AG04450 (cell line): ENCODE measurements around the gene LMBR1L. TPM values are rescaled to one million over a fixed set of nuclear protein-coding genes. Genes with fewer than 3 reads are reported as not detected.

Source experiments
- CTCF ChIA-PET: fragments of 300-600, 350-600 bp; formaldehyde crosslinking; extraction: SDS; loops from one replicate; lab custom pipeline; 2022; ENCODE audit warnings: antibody characterized with exemption, inconsistent platforms; lab: Charles Lee
- POLR2A ChIA-PET: fragments of 350-600 bp; formaldehyde crosslinking; extraction: SDS; loops from one replicate; lab custom pipeline; 2021; ENCODE audit warnings: antibody characterized with exemption, inconsistent platforms; lab: Yijun Ruan, JAX
- DNase-seq: peaks from one replicate; pipeline ENCODE4 v3.0.0-alpha.2; 2011; ENCODE audit warnings: low read depth, low spot score
- H3K27ac ChIP-seq: one replicate; pipeline ENCODE4 v1.5.1; 2012; ENCODE audit warnings: low read depth, low read length, control low read depth
- H3K27me3 ChIP-seq: one replicate; pipeline ENCODE4 v1.6.0; 2012; ENCODE audit warnings: low read length; ENCODE audit not compliant: control insufficient read depth, insufficient read depth
- H3K4me3 ChIP-seq: 2 replicates; pipeline ENCODE4 v1.5.1; 2011; ENCODE audit warnings: mild to moderate bottlenecking, low read depth, low read length, control low read depth
- H3K9me3 ChIP-seq: 2 replicates; pipeline ENCODE4 v1.5.1; 2012; ENCODE audit warnings: low read length; ENCODE audit not compliant: control insufficient read depth, insufficient read depth
- polyA plus RNA-seq: library from polyadenylated mRNA; depleted of rRNA; stranded (reverse); fragments of >200 nt; gene quantifications from 2 replicates; pipeline ENCODE4 v1.2.3, GENCODE V29; 2011
- TF ChIP-seq, protein P1 (sequence below): IDR thresholded peaks from 2 replicates; pipeline ENCODE4 v1.5.1; 2011; ENCODE audit warnings: low read depth, low read length, control low read depth, inconsistent platforms

Gene LMBR1L
- polyA plus RNA-seq, 1 experiment: 34.1 TPM

DNA sequence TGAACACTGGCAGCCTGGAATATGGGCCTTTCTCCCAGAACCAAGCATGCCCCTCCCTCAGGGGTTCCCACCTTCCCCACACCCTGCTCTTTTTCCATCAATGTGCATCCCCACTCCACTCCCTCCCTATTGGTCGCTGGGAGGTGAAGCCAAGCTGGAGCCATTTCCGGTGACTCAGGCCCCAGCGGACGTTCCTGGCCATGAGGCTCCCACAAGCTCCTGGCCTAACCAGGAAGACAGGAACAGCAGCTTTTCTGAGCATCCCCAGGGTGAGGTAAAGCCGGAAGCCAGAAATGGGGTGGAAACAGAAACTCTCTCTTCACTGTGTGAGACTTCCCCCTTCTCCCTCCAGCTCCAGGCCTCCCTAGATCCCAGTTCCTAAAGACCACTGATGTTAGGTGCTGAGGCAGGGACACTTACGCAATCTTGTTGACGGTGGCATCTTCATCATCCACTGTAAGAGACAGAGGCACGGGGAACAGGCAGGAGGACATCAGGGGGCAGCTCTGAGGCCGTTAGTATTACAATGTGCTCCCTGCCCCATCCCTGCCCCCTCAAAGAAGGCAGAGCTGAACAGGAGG is 5.1 kb downstream of the LMBR1L start:
- Histone ChIP-seq H3K27me3 (no peaks in the 10 kb centered on the region), H3K4me3 (no peak overlapping the region), H3K27ac (no peak overlapping the region), H3K9me3 (no peaks in the 10 kb centered on the region; the same call in 1 of the 2 replicates)
- TF ChIP-seq, protein P1, sequence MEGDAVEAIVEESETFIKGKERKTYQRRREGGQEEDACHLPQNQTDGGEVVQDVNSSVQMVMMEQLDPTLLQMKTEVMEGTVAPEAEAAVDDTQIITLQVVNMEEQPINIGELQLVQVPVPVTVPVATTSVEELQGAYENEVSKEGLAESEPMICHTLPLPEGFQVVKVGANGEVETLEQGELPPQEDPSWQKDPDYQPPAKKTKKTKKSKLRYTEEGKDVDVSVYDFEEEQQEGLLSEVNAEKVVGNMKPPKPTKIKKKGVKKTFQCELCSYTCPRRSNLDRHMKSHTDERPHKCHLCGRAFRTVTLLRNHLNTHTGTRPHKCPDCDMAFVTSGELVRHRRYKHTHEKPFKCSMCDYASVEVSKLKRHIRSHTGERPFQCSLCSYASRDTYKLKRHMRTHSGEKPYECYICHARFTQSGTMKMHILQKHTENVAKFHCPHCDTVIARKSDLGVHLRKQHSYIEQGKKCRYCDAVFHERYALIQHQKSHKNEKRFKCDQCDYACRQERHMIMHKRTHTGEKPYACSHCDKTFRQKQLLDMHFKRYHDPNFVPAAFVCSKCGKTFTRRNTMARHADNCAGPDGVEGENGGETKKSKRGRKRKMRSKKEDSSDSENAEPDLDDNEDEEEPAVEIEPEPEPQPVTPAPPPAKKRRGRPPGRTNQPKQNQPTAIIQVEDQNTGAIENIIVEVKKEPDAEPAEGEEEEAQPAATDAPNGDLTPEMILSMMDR: no peak
- CTCF ChIA-PET: interaction anchor here (0.8 to 12.2 kb wide), 5 partner anchors 9 to 42 kb away, joined by 3 to 125 read pairs (median 5); no protein-coding TSS in a partner anchor
- DNase-seq: no peak
- POLR2A ChIA-PET: interaction anchor here (0.6 to 0.7 kb wide), 2 partner anchors 57 to 128 kb away, joined by 3 to 4 read pairs; no protein-coding TSS in a partner anchor

DNA sequence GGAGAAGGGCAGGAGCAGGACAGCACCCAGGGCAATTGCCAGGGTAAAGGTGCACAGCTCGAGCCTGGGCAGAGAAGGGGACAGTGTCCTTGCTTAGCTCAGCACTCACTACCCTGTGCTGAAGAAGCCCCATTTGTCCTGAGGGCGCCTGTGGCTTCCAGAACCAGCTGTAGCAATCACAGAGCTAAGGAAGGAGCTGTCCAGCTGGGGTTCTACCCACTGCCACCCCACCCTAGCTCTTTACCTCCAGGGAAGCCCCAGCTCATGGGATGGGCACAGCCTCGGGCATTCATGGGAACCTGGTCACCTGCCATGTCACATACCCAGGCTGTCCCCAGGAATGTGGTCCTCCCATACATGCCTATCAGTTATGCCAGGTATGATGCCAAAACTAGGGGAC is 5.8 kb downstream of the LMBR1L start:
- ChIA-PET POLR2A (no interaction called here), CTCF (interaction anchor here (0.8 to 12.2 kb wide), 5 partner anchors 9 to 42 kb away, joined by 3 to 125 read pairs (median 5); no protein-coding TSS in a partner anchor)
- Histone ChIP-seq H3K27ac (no peak overlapping the region), H3K27me3 (no peaks in the 10 kb centered on the region), H3K9me3 (no peaks in the 10 kb centered on the region), H3K4me3 (no peak overlapping the region)
- no peak for DNase-seq
- TF ChIP-seq, protein P1: no peak

DNA sequence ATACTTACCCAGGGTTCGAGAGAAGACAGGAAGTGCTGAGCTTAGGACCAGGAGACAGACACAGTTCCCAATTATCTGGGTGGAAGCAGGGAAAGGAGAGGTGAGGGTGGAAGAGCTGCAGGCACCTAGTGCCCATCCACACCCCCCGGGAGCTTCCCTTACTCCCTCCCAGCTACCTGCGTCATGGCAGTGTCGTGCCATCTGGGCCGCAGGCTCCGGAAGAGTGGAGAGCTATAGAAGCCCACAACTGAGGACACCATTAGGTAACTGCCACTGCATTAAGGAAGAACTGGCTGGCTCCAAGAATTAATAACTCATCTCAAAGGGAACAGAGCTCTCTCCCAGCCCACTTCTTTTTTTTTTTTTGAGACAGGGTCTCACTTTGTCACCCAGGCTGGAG is 10.3 kb downstream of the LMBR1L start:
- no peaks in the 10 kb centered on the region for H3K9me3 ChIP-seq
- DNase-seq: no peak
- H3K4me3 ChIP-seq: no peak overlapping the region
- ChIA-PET POLR2A (no interaction called here), CTCF (interaction anchor here (0.7 to 4.3 kb wide), 9 partner anchors 8 to 36 kb away, joined by 3 to 66 read pairs (median 4); partner anchors contain the start of genes LMBR1L and TUBA1B)
- H3K27me3 ChIP-seq: no peaks in the 10 kb centered on the region
- H3K27ac ChIP-seq: no peak overlapping the region
- TF ChIP-seq, protein P1: no peak

DNA sequence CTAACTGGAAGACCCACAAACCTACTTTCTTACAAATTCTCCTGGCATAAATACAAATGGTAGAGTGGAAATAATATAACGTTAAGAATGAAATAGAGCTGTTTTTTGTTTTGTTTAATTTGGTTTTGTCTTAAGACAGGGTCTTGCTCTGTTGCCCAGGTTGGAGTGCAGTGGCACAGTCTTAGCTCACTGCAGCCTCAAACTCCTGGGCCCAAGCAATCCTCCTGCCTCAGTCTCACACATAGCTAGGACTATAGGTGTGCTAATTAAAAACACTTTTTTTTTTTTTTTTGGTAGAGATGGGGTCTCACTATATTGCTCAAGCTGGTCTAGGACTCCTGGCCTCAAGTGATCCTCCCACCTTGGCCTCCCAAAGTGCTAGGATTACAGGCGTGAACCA is 11.9 kb downstream of the LMBR1L start:
- no peaks in the 10 kb centered on the region for H3K9me3 ChIP-seq
- ChIA-PET CTCF (interaction anchor here (0.6 to 4.3 kb wide), 9 partner anchors 9 to 249 kb away, joined by 3 to 66 read pairs (median 6); partner anchors contain the start of gene LMBR1L), POLR2A (interaction anchor here (1.9 kb wide), 1 partner anchor 32 kb away, joined by 6 read pairs; the partner anchor contains the start of gene TUBA1B)
- TF ChIP-seq, protein P1: no peak
- peaks cover 3% of the 10 kb centered on the region for H3K27me3 ChIP-seq
- no peak overlapping the region for H3K4me3 ChIP-seq
- H3K27ac ChIP-seq: no peak overlapping the region
- no peak for DNase-seq

DNA sequence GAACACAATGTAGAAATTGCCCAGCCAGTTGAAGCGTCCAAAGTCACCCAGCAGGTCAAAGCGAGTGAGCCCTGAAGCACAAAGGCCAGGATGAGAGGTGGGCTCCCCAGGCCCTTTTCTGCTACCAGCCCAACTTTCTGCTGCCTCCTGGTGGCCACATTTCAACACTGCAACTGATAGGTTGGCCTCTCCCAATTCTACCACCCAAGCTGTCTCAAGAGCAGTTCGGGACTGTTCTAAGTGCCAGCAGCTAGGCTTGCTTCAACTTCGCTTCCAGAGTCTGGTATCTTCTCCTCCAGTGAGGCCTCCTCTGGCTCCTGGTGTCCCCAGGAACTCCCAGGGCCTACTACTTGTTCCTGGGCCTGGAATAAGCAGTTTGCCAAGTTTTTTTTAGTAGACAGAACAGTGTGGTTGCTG is 12.6 kb downstream of the LMBR1L start:
- Histone ChIP-seq H3K27ac (no peak overlapping the region), H3K9me3 (no peaks in the 10 kb centered on the region), H3K4me3 (no peak overlapping the region), H3K27me3 (peaks cover 5% of the 10 kb centered on the region)
- CTCF ChIA-PET: interaction anchor here (0.6 to 4.3 kb wide), 9 partner anchors 9 to 250 kb away, joined by 3 to 66 read pairs (median 6); partner anchors contain the start of gene LMBR1L
- TF ChIP-seq, protein P1: peak; percentile 81
- POLR2A ChIA-PET: interaction anchor here (1.1 to 1.9 kb wide), 2 partner anchors 12 to 33 kb away, joined by 3 to 6 read pairs; partner anchors contain the start of gene TUBA1B
- no peak for DNase-seq
